DMS53 treated with DMSO at 0.1 percent for 48 hours (cell line): ENCODE data around the gene ARMC12.
"Not testable (repeated sequence)": the region's sequence is repeated elsewhere in the genome, so short reads cannot be mapped to it uniquely, and the experiment has no call there.

Source experiments
- DNase-seq: peaks from one replicate; lab custom pipeline; 2025; ENCODE audit not compliant: unreplicated experiment; lab: John Stamatoyannopoulos, UW

Gene ARMC12

GRCh38 chr6:35736982-35737412, at the start of gene ARMC12:
ARMC12 (plus strand) TSS chr6:35737032; CDS start chr6:35737109, 77 bp downstream.
- DNase-seq: no peak

- DNase-seq: peak; percentile 40
Measured at GRCh38 chr6:35687658-35688604, 48.9 kb upstream of the ARMC12 start.

GRCh38 chr6:35688605-35689322, 48.1 kb upstream of the ARMC12 start, which contains the start of gene FKBP5:
FKBP5 (minus strand) TSS chr6:35688915; CDS start chr6:35642824, 46,091 bp downstream.
- peak; percentile 66 for DNase-seq

DNA sequence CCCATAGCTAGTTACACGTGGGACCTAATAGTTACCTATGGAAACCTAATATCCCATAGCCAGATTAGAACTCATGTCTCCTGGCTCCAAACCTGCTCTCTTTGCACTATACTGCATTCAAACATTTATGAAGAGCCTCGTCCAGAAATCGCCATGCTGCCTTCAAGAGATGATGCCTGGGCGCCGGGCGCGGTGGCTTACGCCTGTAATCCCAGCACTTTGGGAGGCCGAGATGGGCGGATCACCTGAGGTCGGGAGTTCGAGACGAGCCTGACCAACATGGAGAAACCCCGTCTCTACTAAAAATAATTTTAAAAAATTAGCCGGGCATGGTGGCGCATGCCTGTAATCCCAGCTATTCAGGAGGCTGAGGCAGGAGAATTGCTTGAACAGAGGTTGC, 46.8 kb upstream of the ARMC12 start:
- DNase-seq: not testable (repeated sequence)

- DNase-seq: no peak
Measured at GRCh38 chr6:35690484-35690883, 46.3 kb upstream of the ARMC12 start.

- DNase-seq: no peak
Measured at GRCh38 chr6:35691027-35691824, 45.6 kb upstream of the ARMC12 start.

DNA sequence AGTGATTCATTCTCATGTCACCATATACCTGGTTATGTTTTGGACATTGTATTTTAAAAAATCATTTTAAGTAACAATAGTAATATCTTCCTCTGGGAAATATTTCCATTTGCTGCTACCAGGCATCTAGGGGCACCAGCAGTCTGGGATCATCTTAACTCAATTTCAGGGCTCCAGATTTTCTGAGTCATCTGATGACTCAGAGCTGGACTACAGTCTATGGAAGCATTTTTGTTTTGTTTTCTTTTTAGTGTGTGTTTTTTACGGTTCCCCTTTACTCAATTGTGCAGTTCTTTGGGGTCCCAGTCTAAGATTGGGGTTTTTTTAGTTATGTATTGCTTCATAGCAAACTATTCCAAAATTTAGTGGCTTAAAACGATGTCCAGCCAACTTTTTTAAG, 42.4 kb upstream of the ARMC12 start:
- no peak for DNase-seq

DNA sequence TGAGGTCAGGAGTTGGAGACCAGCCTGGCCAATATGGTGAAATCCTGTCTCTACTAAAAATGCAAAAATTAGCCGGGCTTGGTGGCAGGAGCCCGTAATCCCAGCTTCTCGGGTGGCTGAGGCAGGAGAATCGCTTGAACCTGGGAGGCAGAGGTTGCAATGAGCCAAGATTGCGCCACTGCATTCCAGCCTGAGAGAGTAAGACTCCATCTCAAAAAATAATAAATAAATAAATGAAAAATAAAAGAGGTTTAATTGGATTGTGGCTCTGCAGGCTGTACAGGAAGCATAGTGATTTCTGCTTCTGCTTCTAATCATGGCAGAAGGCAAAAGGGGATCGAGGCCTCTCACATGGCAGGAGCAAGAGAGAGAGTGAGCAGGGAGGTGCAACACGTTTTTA, 38.4 kb upstream of the ARMC12 start:
- not testable (repeated sequence) for DNase-seq

GRCh38 chr6:35698858-35699257, 38.0 kb upstream of the ARMC12 start:
- DNase-seq: no peak

DNA sequence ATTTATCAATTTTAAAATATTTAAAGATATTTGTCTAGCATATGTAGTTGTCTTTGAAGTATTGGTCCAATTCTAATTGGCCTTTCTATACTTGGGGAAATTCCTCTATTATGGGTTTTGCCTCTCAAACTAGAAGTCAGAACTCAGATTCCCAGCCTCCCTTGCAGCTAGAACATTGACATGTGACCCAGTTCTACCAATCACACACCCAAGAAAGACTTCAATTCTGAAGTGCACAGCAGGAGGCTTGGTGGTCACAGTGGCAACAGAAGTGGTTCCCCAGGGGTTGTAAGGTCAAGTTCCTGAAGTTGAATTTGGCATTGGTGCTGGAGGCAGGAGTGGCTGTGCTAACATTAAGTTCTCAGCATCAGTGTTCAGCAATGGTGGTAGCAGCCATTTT, 33.3 kb upstream of the ARMC12 start:
- no peak for DNase-seq

- DNase-seq: no peak
Measured at GRCh38 chr6:35706468-35706867, 30.4 kb upstream of the ARMC12 start.

GRCh38 chr6:35707714-35708407, 29.0 kb upstream of the ARMC12 start:
- DNase-seq: no peak

- no peak for DNase-seq
Measured at GRCh38 chr6:35708585-35708984, 28.2 kb upstream of the ARMC12 start.

GRCh38 chr6:35710241-35710847, 26.5 kb upstream of the ARMC12 start:
- no peak for DNase-seq

- no peak for DNase-seq
Measured at GRCh38 chr6:35711731-35712130, 25.1 kb upstream of the ARMC12 start.

DNA sequence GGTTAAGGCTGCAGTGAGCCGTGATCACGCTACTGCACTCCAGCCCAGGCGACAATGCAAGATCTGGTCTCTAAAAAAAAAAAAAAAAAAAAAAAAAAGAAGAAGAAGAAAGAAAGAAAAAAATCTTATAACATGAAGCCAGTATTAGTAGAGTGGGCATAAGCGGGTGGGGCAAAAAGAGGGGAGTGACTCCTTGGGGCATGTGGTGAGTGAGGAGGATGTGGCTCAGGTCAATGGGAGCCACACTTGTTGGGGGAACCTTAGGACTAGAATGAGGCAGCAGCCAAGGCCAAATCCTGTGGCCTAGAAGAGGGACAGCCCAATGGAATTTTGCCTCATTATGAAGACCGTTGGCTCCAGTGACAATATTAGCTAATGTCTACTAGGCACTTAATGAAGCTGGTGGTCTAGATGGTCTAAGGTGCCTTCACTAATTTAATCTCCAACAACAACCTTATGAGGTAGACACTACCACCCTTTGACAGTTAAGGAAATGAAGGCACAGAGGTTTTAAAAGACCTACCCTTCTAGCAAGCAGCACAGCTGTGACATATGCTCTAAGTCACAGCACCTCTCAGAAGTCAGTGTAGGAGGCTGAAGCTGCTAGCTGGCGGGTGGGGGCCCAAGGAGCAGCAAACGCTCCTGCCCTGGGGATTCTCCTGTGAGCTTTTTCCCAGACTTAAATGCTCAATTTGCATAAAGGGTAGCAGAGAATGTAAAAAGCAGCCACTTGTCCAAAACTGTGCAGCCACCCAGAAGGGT, 23.6 kb upstream of the ARMC12 start:
- no peak for DNase-seq

DNA sequence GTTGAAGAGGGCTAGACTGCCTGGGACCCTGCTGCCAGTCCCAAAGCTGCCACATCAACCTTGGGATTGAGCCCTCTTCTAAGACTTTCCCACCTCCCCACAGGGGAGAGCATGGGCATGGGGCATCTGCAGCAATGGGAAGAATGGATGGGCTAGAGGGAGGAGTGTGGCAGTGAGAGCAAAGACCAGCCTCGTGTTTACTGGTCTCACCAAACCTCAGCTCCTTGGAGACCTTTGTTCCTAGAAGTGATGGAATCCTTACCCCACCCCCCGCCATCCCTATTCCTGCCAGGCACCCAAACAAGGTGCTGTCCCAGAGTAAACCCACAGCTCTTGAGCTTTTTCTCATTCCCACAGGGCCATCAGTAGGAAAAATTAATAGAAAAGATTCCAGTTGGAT, 20.0 kb upstream of the ARMC12 start:
- no peak for DNase-seq

DNA sequence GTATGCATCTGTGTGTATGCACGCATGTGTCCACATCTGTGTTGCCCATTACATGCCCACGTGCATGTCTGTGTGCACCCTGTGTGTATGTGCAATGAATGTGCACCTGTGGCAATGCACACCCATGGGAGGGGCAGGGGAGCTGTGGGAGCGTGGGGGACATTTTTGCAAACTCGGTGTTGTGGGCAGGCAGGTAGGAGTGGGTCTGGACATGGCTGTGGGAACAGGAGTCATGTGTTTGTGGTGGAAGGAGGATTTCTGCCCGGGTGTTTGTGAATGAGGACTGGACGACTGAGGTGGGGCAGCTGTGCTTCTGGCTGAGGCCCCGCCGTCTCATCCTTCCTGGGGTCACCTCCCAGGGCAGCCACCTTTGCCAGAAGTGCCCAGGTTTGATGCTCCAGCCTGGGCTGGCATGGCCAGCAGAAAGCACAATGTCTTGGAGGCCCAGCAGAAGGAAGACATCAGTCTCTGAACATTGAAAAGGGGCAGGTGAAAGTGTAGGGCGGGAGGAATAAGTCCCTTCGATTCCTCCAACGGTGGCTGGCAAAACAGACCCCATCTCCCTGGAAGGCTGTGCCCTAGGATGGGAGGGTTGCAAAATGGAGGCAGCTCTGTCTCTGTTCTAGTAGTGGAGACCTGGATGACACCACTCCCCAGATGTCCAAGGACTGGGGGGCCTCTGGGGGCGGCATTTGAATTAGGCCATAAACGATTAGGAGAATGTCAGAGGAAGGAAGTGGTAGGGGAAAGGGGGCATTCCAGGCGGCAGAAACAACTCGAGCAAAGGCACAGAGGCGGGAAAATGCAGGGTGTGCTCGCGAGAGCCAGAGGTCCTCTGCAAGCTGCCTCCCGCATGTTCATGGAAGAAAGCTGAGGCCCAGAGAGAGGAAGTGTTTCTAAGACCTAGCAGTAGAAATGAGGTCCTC, 19.1 kb upstream of the ARMC12 start:
- no peak for DNase-seq
